H9 (cell line): ENCODE measurements around the gene RSF1. TPM values are rescaled to one million over a fixed set of nuclear protein-coding genes. Genes with fewer than 3 reads are reported as not detected.

Source experiments
- DNase-seq: peaks from one replicate; pipeline ENCODE4 v3.0.0-alpha.2; 2017
- H2AFZ ChIP-seq: one replicate; pipeline ENCODE4 v1.6.1; 2013; ENCODE audit warnings: mild to moderate bottlenecking, low read length, control low read depth, moderate library complexity
- H2AK5ac ChIP-seq: 2 replicates; pipeline ENCODE4 v1.6.1; 2013; ENCODE audit warnings: low read length, control low read depth, mixed read lengths; ENCODE audit not compliant: insufficient read length
- H2BK120ac ChIP-seq: one replicate; pipeline ENCODE4 v1.6.1; 2013; ENCODE audit warnings: low read depth, mild to moderate bottlenecking, low read length, control low read depth, inconsistent platforms; ENCODE audit not compliant: poor library complexity, severe bottlenecking
- H2BK12ac ChIP-seq: 2 replicates; pipeline ENCODE4 v1.6.1; 2013; ENCODE audit warnings: low read length, control low read depth, mixed read lengths, low read depth; ENCODE audit not compliant: insufficient read length
- H2BK15ac ChIP-seq: 2 replicates; pipeline ENCODE4 v1.6.1; 2013; ENCODE audit warnings: low read depth, low read length, control low read depth
- H2BK20ac ChIP-seq: one replicate; pipeline ENCODE4 v1.6.1; 2013; ENCODE audit warnings: low read depth, mild to moderate bottlenecking, low read length, control low read depth, inconsistent platforms; ENCODE audit not compliant: poor library complexity, severe bottlenecking
- H2BK5ac ChIP-seq: 2 replicates; pipeline ENCODE4 v1.6.1; 2013; ENCODE audit warnings: low read length, control low read depth, mixed read lengths; ENCODE audit not compliant: insufficient read length
- H3K14ac ChIP-seq: 2 replicates; pipeline ENCODE4 v1.6.1; 2013; ENCODE audit warnings: low read length, control low read depth; ENCODE audit not compliant: insufficient read depth
- H3K18ac ChIP-seq: 2 replicates; pipeline ENCODE4 v1.6.1; 2013; ENCODE audit warnings: low read depth, mild to moderate bottlenecking, mixed read lengths, low read length, control low read depth; ENCODE audit not compliant: insufficient read length
- H3K23ac ChIP-seq: 2 replicates; pipeline ENCODE4 v1.6.1; 2013; ENCODE audit warnings: low read length, control low read depth, mixed read lengths, low read depth; ENCODE audit not compliant: insufficient read length
- H3K23me2 ChIP-seq: 2 replicates; pipeline ENCODE4 v1.6.1; 2013; ENCODE audit warnings: low read depth, mild to moderate bottlenecking, mixed read lengths, low read length, control low read depth; ENCODE audit not compliant: insufficient read length, poor library complexity, severe bottlenecking
- H3K27ac ChIP-seq: 2 replicates; pipeline ENCODE4 v1.5.1; 2013; ENCODE audit warnings: low read length, control low read depth, mixed read lengths, low read depth; ENCODE audit not compliant: insufficient read length
- H3K27me3 ChIP-seq: 2 replicates; pipeline ENCODE4 v1.6.1; 2013; ENCODE audit warnings: low read length, control low read depth, inconsistent platforms; ENCODE audit not compliant: insufficient read depth
- H3K4ac ChIP-seq: 2 replicates; pipeline ENCODE4 v1.6.1; 2013; ENCODE audit warnings: low read depth, mild to moderate bottlenecking, control low read depth, inconsistent platforms, low read length, moderate library complexity
- H3K4me1 ChIP-seq: 2 replicates; pipeline ENCODE4 v1.6.1; 2013; ENCODE audit warnings: low read length, control low read depth, inconsistent platforms; ENCODE audit not compliant: insufficient read depth
- H3K4me2 ChIP-seq: 2 replicates; pipeline ENCODE4 v1.6.1; 2013; ENCODE audit warnings: low read length, control low read depth, mixed read lengths; ENCODE audit not compliant: insufficient read length, insufficient read depth
- H3K56ac ChIP-seq: 2 replicates; pipeline ENCODE4 v1.6.1; 2013; ENCODE audit warnings: low read depth, mild to moderate bottlenecking, mixed read lengths, low read length, control low read depth; ENCODE audit not compliant: insufficient read length
- H3K79me1 ChIP-seq: 2 replicates; pipeline ENCODE4 v1.6.1; 2013; ENCODE audit warnings: low read depth, mild to moderate bottlenecking, moderate library complexity, low read length, control low read depth, inconsistent platforms; ENCODE audit not compliant: insufficient read depth, poor library complexity, severe bottlenecking
- H3K79me2 ChIP-seq: 2 replicates; pipeline ENCODE4 v1.6.1; 2013; ENCODE audit warnings: low read length, control low read depth, inconsistent platforms; ENCODE audit not compliant: insufficient read depth
- H3K9ac ChIP-seq: 2 replicates; pipeline ENCODE4 v1.6.1; 2013; ENCODE audit warnings: low read length, control low read depth, mixed read lengths; ENCODE audit not compliant: insufficient read length; ENCODE audit errors: extremely low read depth
- H3K9me3 ChIP-seq: one replicate; pipeline ENCODE4 v1.6.1; 2013; ENCODE audit warnings: low read depth, low read length, inconsistent platforms; ENCODE audit not compliant: control insufficient read depth
- H3T11ph ChIP-seq: one replicate; pipeline ENCODE4 v1.6.1; 2013; ENCODE audit warnings: mild to moderate bottlenecking, low read length, control low read depth, inconsistent platforms
- H4K20me1 ChIP-seq: one replicate; pipeline ENCODE4 v1.6.1; 2013; ENCODE audit not compliant: control insufficient read depth, insufficient read length, insufficient read depth
- H4K5ac ChIP-seq: 2 replicates; pipeline ENCODE4 v1.6.1; 2013; ENCODE audit warnings: low read depth, mild to moderate bottlenecking, mixed read lengths, low read length, control low read depth; ENCODE audit not compliant: insufficient read length
- H4K8ac ChIP-seq: replicated peaks from 2 replicates; pipeline ENCODE4 v1.6.1; 2013; ENCODE audit warnings: low read length, control low read depth, mixed read lengths, low read depth; ENCODE audit not compliant: insufficient read length
- H4K91ac ChIP-seq: 2 replicates; pipeline ENCODE4 v1.6.1; 2013; ENCODE audit warnings: low read depth, mild to moderate bottlenecking, moderate library complexity, mixed read lengths, low read length, control low read depth; ENCODE audit not compliant: insufficient read length
- H3K27ac Mint-ChIP-seq, 3 experiments: 2 replicates in 2 of 3; 3 replicates in 1 of 3; pipeline ENCODE4 v1.8.0; 2020 to 2021; ENCODE audit warnings: mixed read lengths in 3 of 3, mild to moderate bottlenecking in 1 of 3, moderate library complexity in 1 of 3
- H3K27me3 Mint-ChIP-seq: 2 replicates; pipeline ENCODE4 v1.8.0; 2021; ENCODE audit warnings: low read depth, mild to moderate bottlenecking, moderate library complexity, mixed read lengths
- H3K36me3 Mint-ChIP-seq, 3 experiments: 2 replicates in 2 of 3; 3 replicates in 1 of 3; pipeline ENCODE4 v1.8.0; 2020 to 2021; ENCODE audit warnings: low read depth in 3 of 3, mixed read lengths in 3 of 3; ENCODE audit not compliant: insufficient read depth in 1 of 3
- H3K4me1 Mint-ChIP-seq, 2 experiments: 2 replicates each; pipeline ENCODE4 v1.8.0; 2020; ENCODE audit warnings: mixed read lengths in 2 of 2
- H3K4me3 Mint-ChIP-seq, 2 experiments: 2 replicates in 1 of 2; 3 replicates in 1 of 2; pipeline ENCODE4 v1.8.0; 2020 to 2021; ENCODE audit warnings: mild to moderate bottlenecking in 2 of 2, mixed read lengths in 2 of 2, moderate library complexity in 1 of 2
- H3K9me3 Mint-ChIP-seq, 2 experiments: 2 replicates in 1 of 2; 3 replicates in 1 of 2; pipeline ENCODE4 v1.8.0; 2020; ENCODE audit warnings: mild to moderate bottlenecking in 2 of 2, mixed read lengths in 2 of 2, moderate library complexity in 1 of 2
- WGBS: extraction: QIAGEN DNeasy Blood & Tissue Kit; methylation state at CpG from one replicate; pipeline ENCODE4 v1.1.7; 2013; ENCODE audit warnings: missing lambda C conversion rate, low lambda C conversion rate, mixed read lengths; ENCODE audit not compliant: insufficient read length; ENCODE audit errors: extremely low coverage; 5-methylcytosine and 5-hydroxymethylcytosine counted together
- total RNA-seq: library from RNA; stranded (reverse); gene quantifications from 2 replicates; pipeline ENCODE4 v1.2.1, GENCODE V29; 2021
- TF ChIP-seq, protein P1 (sequence below): fragments of 200-600 bp; sonication (generic); conservative IDR thresholded peaks from 3 replicates; pipeline ENCODE4 v1.8.0; 2021; ENCODE audit warnings: antibody characterized with exemption, mild to moderate bottlenecking

RSF1 gene
- total RNA-seq, 1 experiment from 2014 or later, result 82.6 TPM

DNA sequence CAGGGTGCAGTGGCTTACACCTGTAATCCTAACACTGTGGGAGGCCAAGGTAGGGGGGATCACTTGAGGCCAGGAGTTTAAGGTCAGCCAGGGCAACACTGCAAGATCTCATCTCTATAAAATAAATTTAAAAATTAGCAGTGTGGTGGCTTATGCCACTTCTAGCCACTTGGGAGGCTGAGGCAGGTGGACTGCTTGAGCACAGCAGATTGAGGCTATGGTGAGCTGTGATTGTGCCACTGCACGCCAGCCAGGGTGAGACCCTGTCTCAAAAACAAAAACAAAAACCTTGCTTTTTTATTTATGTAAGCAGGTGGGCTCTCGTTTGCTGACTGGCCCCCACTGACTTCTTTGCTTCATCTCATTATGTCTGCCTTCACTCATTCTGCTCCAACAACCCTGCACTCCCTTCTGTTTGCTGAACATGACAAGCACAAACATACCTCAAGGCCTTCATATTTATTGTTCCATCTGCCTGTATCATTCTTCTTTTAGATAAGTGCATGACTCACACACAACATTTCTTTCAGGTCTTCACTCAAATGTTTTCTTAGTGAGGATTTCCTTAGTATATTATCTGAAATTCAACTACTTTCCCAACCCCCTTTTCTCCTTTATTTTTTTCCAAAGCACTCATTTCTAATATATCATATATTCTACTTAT, 150.5 kb downstream of the RSF1 start:
- no peak overlapping the region for H2AK5ac ChIP-seq
- no peaks in the 10 kb centered on the region for H3K79me1 ChIP-seq
- H2BK20ac ChIP-seq, result no peak overlapping the region
- no peaks in the 10 kb centered on the region for H3K27me3 Mint-ChIP-seq
- H2BK5ac ChIP-seq, result no peak overlapping the region
- no peak overlapping the region for H2BK15ac ChIP-seq
- H3K9me3 Mint-ChIP-seq, result no peaks in the 10 kb centered on the region
- H3K9me3 ChIP-seq, result no peaks in the 10 kb centered on the region
- H3K23me2 ChIP-seq, result no peaks in the 10 kb centered on the region
- H2BK120ac ChIP-seq, result no peak overlapping the region
- H4K8ac ChIP-seq, result no peak overlapping the region
- no peaks in the 10 kb centered on the region for H3K27me3 ChIP-seq
- WGBS, result no CpG with 5 or more reads among the region's 2 CpGs
- no peak overlapping the region for H3K4ac ChIP-seq
- no peaks in the 10 kb centered on the region for H3K4me1 ChIP-seq
- H3K27ac ChIP-seq, result no peak overlapping the region
- H3T11ph ChIP-seq, result no peak overlapping the region
- H4K20me1 ChIP-seq, result no peaks in the 10 kb centered on the region
- DNase-seq, result no peak
- no peaks in the 10 kb centered on the region for H3K4me1 Mint-ChIP-seq
- no peak overlapping the region for H3K9ac ChIP-seq
- H3K56ac ChIP-seq, result no peak overlapping the region
- no peak overlapping the region for H4K91ac ChIP-seq
- TF ChIP-seq, protein P1, sequence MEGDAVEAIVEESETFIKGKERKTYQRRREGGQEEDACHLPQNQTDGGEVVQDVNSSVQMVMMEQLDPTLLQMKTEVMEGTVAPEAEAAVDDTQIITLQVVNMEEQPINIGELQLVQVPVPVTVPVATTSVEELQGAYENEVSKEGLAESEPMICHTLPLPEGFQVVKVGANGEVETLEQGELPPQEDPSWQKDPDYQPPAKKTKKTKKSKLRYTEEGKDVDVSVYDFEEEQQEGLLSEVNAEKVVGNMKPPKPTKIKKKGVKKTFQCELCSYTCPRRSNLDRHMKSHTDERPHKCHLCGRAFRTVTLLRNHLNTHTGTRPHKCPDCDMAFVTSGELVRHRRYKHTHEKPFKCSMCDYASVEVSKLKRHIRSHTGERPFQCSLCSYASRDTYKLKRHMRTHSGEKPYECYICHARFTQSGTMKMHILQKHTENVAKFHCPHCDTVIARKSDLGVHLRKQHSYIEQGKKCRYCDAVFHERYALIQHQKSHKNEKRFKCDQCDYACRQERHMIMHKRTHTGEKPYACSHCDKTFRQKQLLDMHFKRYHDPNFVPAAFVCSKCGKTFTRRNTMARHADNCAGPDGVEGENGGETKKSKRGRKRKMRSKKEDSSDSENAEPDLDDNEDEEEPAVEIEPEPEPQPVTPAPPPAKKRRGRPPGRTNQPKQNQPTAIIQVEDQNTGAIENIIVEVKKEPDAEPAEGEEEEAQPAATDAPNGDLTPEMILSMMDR, result no peak
- H4K5ac ChIP-seq, result no peak overlapping the region
- no peak overlapping the region for H3K14ac ChIP-seq
- no peak overlapping the region for H3K27ac Mint-ChIP-seq
- no peaks in the 10 kb centered on the region for H3K79me2 ChIP-seq
- H2AFZ ChIP-seq, result no peak overlapping the region
- no peak overlapping the region for H3K18ac ChIP-seq
- no peak overlapping the region for H3K23ac ChIP-seq
- peaks cover 33 to 80% (median 75%) of the 10 kb centered on the region in 3 experiments; a peak in 6 of 7 replicates for H3K36me3 Mint-ChIP-seq
- H3K4me2 ChIP-seq, result no peak overlapping the region
- H3K4me3 Mint-ChIP-seq, result no peak overlapping the region
- H2BK12ac ChIP-seq, result no peak overlapping the region
